GM18498 (cell line): ENCODE measurements around the gene GAS2.

Source experiments
- ATAC-seq: cut with Tn5 transposase; IDR thresholded peaks from one replicate; pipeline ENCODE4 v1.9.1; 2021; ENCODE audit warnings: mild to moderate bottlenecking, moderate library complexity; ENCODE audit not compliant: unreplicated experiment

GAS2 gene

DNA sequence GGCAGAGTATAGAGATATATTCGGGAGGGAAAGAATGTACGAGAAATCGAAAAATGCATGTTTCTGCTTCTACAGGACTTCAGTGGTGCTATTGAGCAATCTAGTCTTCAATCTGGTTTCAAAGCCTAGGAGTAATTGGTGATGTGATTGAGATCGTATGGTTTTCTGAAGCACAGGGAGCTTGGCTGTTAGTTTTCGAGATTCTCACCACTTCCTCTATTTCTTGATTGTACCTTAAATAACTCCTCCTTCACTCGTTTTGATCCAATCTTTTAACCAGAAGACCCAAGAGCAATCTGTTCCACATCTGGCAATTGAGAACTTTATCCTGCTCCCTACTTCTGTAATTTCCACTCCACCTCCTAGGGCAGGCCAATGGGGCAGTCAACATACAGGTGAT is 193.3 kb downstream of the GAS2 start:
- no peak for ATAC-seq

- ATAC-seq, result no peak
Measured at GRCh38 chr11:22860241-22860640, 193.8 kb downstream of the GAS2 start, which contains the start of gene CCDC179. CCDC179 (minus strand) TSS chr11:22860474; CDS start chr11:22860421, 53 bp downstream.
